Measurements from ENCODE around the gene SELENBP1. TPM values are rescaled to one million over a fixed set of nuclear protein-coding genes. Genes with fewer than 3 reads are reported as not detected.
A peak's percentile ranks its signal among the peaks of the same experiment; 100 is the strongest.

Gene SELENBP1
- not detected for total RNA-seq

GRCh38 chr1:151372058-151372934 lies at the start of gene SELENBP1:
TSS of gene SELENBP1 (minus strand) at chr1:151372705. CDS start at chr1:151372641, 64 bp downstream.
- intact Hi-C loops (cut with micrococcal nuclease) = no loop called here
- no peak for DNase-seq
- Mint-ChIP-seq H3K4me3 (no peak within 1 kb of the TSS), H3K27me3 (ENCODE audit: low read depth) (no peaks in the 10 kb centered on the region), H3K27ac (no peak within 1 kb of the TSS), H3K4me1 (ENCODE audit: low read depth) (no peaks in the 10 kb centered on the region), H3K36me3 (ENCODE audit: low read depth) (no peaks in the 10 kb centered on the region), H3K9me3 (no peaks in the 10 kb centered on the region)
- CTCF ChIA-PET = no interaction called here

GRCh38 chr1:151419819-151420218 lies 47.3 kb upstream of the SELENBP1 start:
- no peak overlapping the region for H3K27ac Mint-ChIP-seq
- intact Hi-C loops (cut with micrococcal nuclease) = no loop called here
- no peaks in the 10 kb centered on the region for H3K9me3 Mint-ChIP-seq
- DNase-seq = no peak
- no peaks in the 10 kb centered on the region for H3K27me3 Mint-ChIP-seq (ENCODE audit: low read depth)
- H3K4me1 Mint-ChIP-seq (ENCODE audit: low read depth) = no peaks in the 10 kb centered on the region
- peaks cover 28% of the 10 kb centered on the region for H3K36me3 Mint-ChIP-seq (ENCODE audit: low read depth)
- no peak overlapping the region for H3K4me3 Mint-ChIP-seq
- CTCF ChIA-PET = interaction anchor here (0.6 to 0.7 kb wide), 2 partner anchors 249 to 308 kb away, joined by 3 read pairs; no protein-coding TSS in a partner anchor

- Mint-ChIP-seq H3K9me3 (no peaks in the 10 kb centered on the region), H3K4me3 (no peak overlapping the region), H3K27me3 (ENCODE audit: low read depth) (no peaks in the 10 kb centered on the region), H3K27ac (no peak overlapping the region), H3K4me1 (ENCODE audit: low read depth) (no peaks in the 10 kb centered on the region), H3K36me3 (ENCODE audit: low read depth) (peaks cover 20% of the 10 kb centered on the region)
- intact Hi-C loops (cut with micrococcal nuclease) = no loop called here
- no peak for DNase-seq
- CTCF ChIA-PET = interaction anchor here (0.6 to 1.2 kb wide), 3 partner anchors 14 to 53 kb away, joined by 3 to 5 read pairs (median 4); no protein-coding TSS in a partner anchor
These were observed 45.6 kb upstream of the SELENBP1 start for GRCh38 chr1:151418081-151418480.

- H3K27ac Mint-ChIP-seq = no peak overlapping the region
These were observed 43.7 kb upstream of the SELENBP1 start for GRCh38 chr1:151416231-151416630.

GRCh38 chr1:151411884-151412283 lies 39.4 kb upstream of the SELENBP1 start:
- H3K9me3 Mint-ChIP-seq = no peaks in the 10 kb centered on the region
- no peaks in the 10 kb centered on the region for H3K4me1 Mint-ChIP-seq (ENCODE audit: low read depth)
- intact Hi-C loops (cut with micrococcal nuclease) = no loop called here
- no peak overlapping the region for H3K4me3 Mint-ChIP-seq
- no peak for DNase-seq
- peaks cover 24% of the 10 kb centered on the region for H3K36me3 Mint-ChIP-seq (ENCODE audit: low read depth)
- no peak overlapping the region for H3K27ac Mint-ChIP-seq
- CTCF ChIA-PET = no interaction called here
- no peaks in the 10 kb centered on the region for H3K27me3 Mint-ChIP-seq (ENCODE audit: low read depth)

More at GRCh38 chr1:151416231-151416630, 43.7 kb upstream of the SELENBP1 start:
- Mint-ChIP-seq H3K4me1 (ENCODE audit: low read depth) (no peaks in the 10 kb centered on the region), H3K9me3 (no peaks in the 10 kb centered on the region), H3K27me3 (ENCODE audit: low read depth) (no peaks in the 10 kb centered on the region), H3K4me3 (no peak overlapping the region), H3K36me3 (ENCODE audit: low read depth) (peaks cover 20% of the 10 kb centered on the region)
- intact Hi-C loops (cut with micrococcal nuclease) = no loop called here
- CTCF ChIA-PET = interaction anchor here (0.5 to 0.6 kb wide), 2 partner anchors 10 to 212 kb away, joined by 3 to 6 read pairs; no protein-coding TSS in a partner anchor
- no peak for DNase-seq

GRCh38 chr1:151408891-151409290 lies 36.4 kb upstream of the SELENBP1 start:
- no peaks in the 10 kb centered on the region for H3K9me3 Mint-ChIP-seq
- peaks cover 28% of the 10 kb centered on the region for H3K36me3 Mint-ChIP-seq (ENCODE audit: low read depth)
- intact Hi-C loops (cut with micrococcal nuclease) = no loop called here
- H3K4me3 Mint-ChIP-seq = no peak overlapping the region
- no peaks in the 10 kb centered on the region for H3K27me3 Mint-ChIP-seq (ENCODE audit: low read depth)
- DNase-seq = no peak
- H3K27ac Mint-ChIP-seq = peak overlapping the region; percentile 25
- CTCF ChIA-PET = no interaction called here
- H3K4me1 Mint-ChIP-seq (ENCODE audit: low read depth) = peaks cover under 1% of the 10 kb centered on the region

- H3K27me3 Mint-ChIP-seq (ENCODE audit: low read depth) = no peaks in the 10 kb centered on the region
- CTCF ChIA-PET = interaction anchor here (0.6 kb wide), 1 partner anchor 10 kb away, joined by 3 read pairs; no protein-coding TSS in a partner anchor
- H3K4me1 Mint-ChIP-seq (ENCODE audit: low read depth) = peaks cover 6% of the 10 kb centered on the region
- intact Hi-C loops (cut with micrococcal nuclease) = no loop called here
- H3K9me3 Mint-ChIP-seq = no peaks in the 10 kb centered on the region
- peaks cover 32% of the 10 kb centered on the region for H3K36me3 Mint-ChIP-seq (ENCODE audit: low read depth)
- no peak overlapping the region for H3K27ac Mint-ChIP-seq
- no peak overlapping the region for H3K4me3 Mint-ChIP-seq
- no peak for DNase-seq
These were observed 34.8 kb upstream of the SELENBP1 start for GRCh38 chr1:151407304-151407703.

GRCh38 chr1:151406176-151406575 lies 33.7 kb upstream of the SELENBP1 start:
- CTCF ChIA-PET = no interaction called here
- H3K9me3 Mint-ChIP-seq = no peaks in the 10 kb centered on the region
- peaks cover 13% of the 10 kb centered on the region for H3K4me1 Mint-ChIP-seq (ENCODE audit: low read depth)
- no peak overlapping the region for H3K4me3 Mint-ChIP-seq
- H3K27ac Mint-ChIP-seq = no peak overlapping the region
- H3K36me3 Mint-ChIP-seq (ENCODE audit: low read depth) = peaks cover 39% of the 10 kb centered on the region
- H3K27me3 Mint-ChIP-seq (ENCODE audit: low read depth) = no peaks in the 10 kb centered on the region
- no peak for DNase-seq
- intact Hi-C loops (cut with micrococcal nuclease) = no loop called here

- Mint-ChIP-seq H3K27me3 (ENCODE audit: low read depth) (no peaks in the 10 kb centered on the region), H3K9me3 (no peaks in the 10 kb centered on the region), H3K4me1 (ENCODE audit: low read depth) (peaks cover 21% of the 10 kb centered on the region), H3K27ac (no peak overlapping the region), H3K36me3 (ENCODE audit: low read depth) (peaks cover 47% of the 10 kb centered on the region), H3K4me3 (no peak overlapping the region)
- DNase-seq = no peak
- CTCF ChIA-PET = interaction anchor here (0.6 to 1.2 kb wide), 2 partner anchors 13 to 40 kb away, joined by 4 to 5 read pairs; no protein-coding TSS in a partner anchor
- intact Hi-C loops (cut with micrococcal nuclease) = no loop called here
These were observed 32.9 kb upstream of the SELENBP1 start for GRCh38 chr1:151405187-151405951.

GRCh38 chr1:151403612-151404011 lies 31.1 kb upstream of the SELENBP1 start:
- intact Hi-C loops (cut with micrococcal nuclease) = no loop called here
- Mint-ChIP-seq H3K27ac (peak overlapping the region; percentile 54), H3K4me1 (ENCODE audit: low read depth) (peaks cover 26% of the 10 kb centered on the region), H3K36me3 (ENCODE audit: low read depth) (peaks cover 50% of the 10 kb centered on the region), H3K4me3 (no peak overlapping the region), H3K9me3 (no peaks in the 10 kb centered on the region), H3K27me3 (ENCODE audit: low read depth) (no peaks in the 10 kb centered on the region)
- no peak for DNase-seq
- CTCF ChIA-PET = interaction anchor here (1.2 to 1.4 kb wide), 2 partner anchors 10 to 122 kb away, joined by 3 to 4 read pairs; no protein-coding TSS in a partner anchor

GRCh38 chr1:151402764-151403163 lies 30.3 kb upstream of the SELENBP1 start:
- H3K9me3 Mint-ChIP-seq = no peaks in the 10 kb centered on the region
- peaks cover 50% of the 10 kb centered on the region for H3K36me3 Mint-ChIP-seq (ENCODE audit: low read depth)
- peaks cover 26% of the 10 kb centered on the region for H3K4me1 Mint-ChIP-seq (ENCODE audit: low read depth)
- peak overlapping the region; percentile 68 for H3K27ac Mint-ChIP-seq
- CTCF ChIA-PET = interaction anchor here (0.9 kb wide), 1 partner anchor 12 kb away, joined by 3 read pairs; no protein-coding TSS in a partner anchor
- intact Hi-C loops (cut with micrococcal nuclease) = no loop called here
- H3K27me3 Mint-ChIP-seq (ENCODE audit: low read depth) = no peaks in the 10 kb centered on the region
- no peak for DNase-seq
- H3K4me3 Mint-ChIP-seq = no peak overlapping the region

GRCh38 chr1:151401860-151402259 lies 29.4 kb upstream of the SELENBP1 start:
- peaks cover 26% of the 10 kb centered on the region for H3K4me1 Mint-ChIP-seq (ENCODE audit: low read depth)
- intact Hi-C loops (cut with micrococcal nuclease) = no loop called here
- H3K36me3 Mint-ChIP-seq (ENCODE audit: low read depth) = peaks cover 48% of the 10 kb centered on the region
- no peaks in the 10 kb centered on the region for H3K27me3 Mint-ChIP-seq (ENCODE audit: low read depth)
- CTCF ChIA-PET = interaction anchor here (0.6 to 0.7 kb wide), 2 partner anchors 16 to 1277 kb away, joined by 3 read pairs; no protein-coding TSS in a partner anchor
- H3K9me3 Mint-ChIP-seq = no peaks in the 10 kb centered on the region
- no peak for DNase-seq
- peak overlapping the region; percentile 94 for H3K27ac Mint-ChIP-seq
- H3K4me3 Mint-ChIP-seq = peak overlapping the region; percentile 19
